HL-60/S4 (cell line): ENCODE data around the gene C2.

Source experiments
- in situ Hi-C: fragments of 300-500 bp; cut with MboI; formaldehyde crosslinking; loops from 2 replicates; pipeline ENCODE4 v1.14.3; 2022; ENCODE audit warnings: low sequenced_read_pairs

Gene C2

GRCh38 chr6:31927242-31927862, at the start of gene C2:
TSS of gene C2 (plus strand) at chr6:31927717. CDS start at chr6:31927753, 36 bp downstream.
- in situ Hi-C loops: no loop called here

- in situ Hi-C loops: no loop called here
Measured at GRCh38 chr6:31878222-31878621, 49.3 kb upstream of the C2 start.

- in situ Hi-C loops: no loop called here
Measured at GRCh38 chr6:31878726-31879125, 48.8 kb upstream of the C2 start, which contains the start of gene SLC44A4. TSS of gene SLC44A4 (minus strand) at chr6:31878997. CDS start at chr6:31878980, 17 bp downstream.

- in situ Hi-C loops: no loop called here
Measured at GRCh38 chr6:31879143-31879542, 48.4 kb upstream of the C2 start.

- in situ Hi-C loops: no loop called here
Measured at GRCh38 chr6:31879901-31880300, 47.6 kb upstream of the C2 start.

GRCh38 chr6:31880616-31881015, 46.9 kb upstream of the C2 start:
- in situ Hi-C loops: no loop called here

- in situ Hi-C loops: no loop called here
Measured at GRCh38 chr6:31881136-31881859, 46.2 kb upstream of the C2 start.

- in situ Hi-C loops: no loop called here
Measured at GRCh38 chr6:31882344-31882743, 45.2 kb upstream of the C2 start.

GRCh38 chr6:31883676-31884075, 43.8 kb upstream of the C2 start:
- in situ Hi-C loops: no loop called here

GRCh38 chr6:31884528-31885035, 42.9 kb upstream of the C2 start:
- in situ Hi-C loops: no loop called here

GRCh38 chr6:31886541-31886991, 41.0 kb upstream of the C2 start:
- in situ Hi-C loops: no loop called here

GRCh38 chr6:31887173-31888007, 40.1 kb upstream of the C2 start:
- in situ Hi-C loops: no loop called here

GRCh38 chr6:31888276-31889258, 39.0 kb upstream of the C2 start:
- in situ Hi-C loops: no loop called here

- in situ Hi-C loops: no loop called here
Measured at GRCh38 chr6:31889331-31889972, 38.1 kb upstream of the C2 start.

GRCh38 chr6:31892821-31893220, 34.7 kb upstream of the C2 start:
- in situ Hi-C loops: no loop called here

- in situ Hi-C loops: no loop called here
Measured at GRCh38 chr6:31896493-31896855, 31.0 kb upstream of the C2 start.

GRCh38 chr6:31896856-31897611, 30.5 kb upstream of the C2 start:
- in situ Hi-C loops: no loop called here

- in situ Hi-C loops: no loop called here
Measured at GRCh38 chr6:31897612-31898382, 29.7 kb upstream of the C2 start, which contains the start of gene EHMT2. TSS of gene EHMT2 (minus strand) at chr6:31897698. CDS start at chr6:31897677, 21 bp downstream.
